GM23248 (cell line): ENCODE measurements around the gene TUBGCP6. TPM values are rescaled to one million over a fixed set of nuclear protein-coding genes. Genes with fewer than 3 reads are reported as not detected.

Experiments used
- DNase-seq: peaks from one replicate; pipeline ENCODE4 v3.0.0-alpha.2; 2015
- H2AFZ ChIP-seq: fragments of 200-600 bp; sonication (generic); 2 replicates; pipeline ENCODE4 v1.6.1; 2016; ENCODE audit warnings: antibody characterized with exemption
- H3F3A ChIP-seq: fragments of 200-600 bp; sonication (generic); 2 replicates; pipeline ENCODE4 v1.6.1; 2016; ENCODE audit warnings: mild to moderate bottlenecking, antibody characterized with exemption, mixed run types; ENCODE audit not compliant: insufficient read depth
- H3K27ac ChIP-seq: fragments of 200-600 bp; sonication (generic); 2 replicates; pipeline ENCODE4 v1.5.1; 2016; ENCODE audit warnings: mild to moderate bottlenecking
- H3K27me3 ChIP-seq: fragments of 200-600 bp; sonication (generic); replicated peaks from 2 replicates; pipeline ENCODE4 v1.6.1; 2016; ENCODE audit warnings: mild to moderate bottlenecking; ENCODE audit not compliant: insufficient read depth
- H3K36me3 ChIP-seq: fragments of 200-600 bp; sonication (generic); 2 replicates; pipeline ENCODE4 v1.6.1; 2016; ENCODE audit warnings: low read depth, mild to moderate bottlenecking
- H3K4me1 ChIP-seq: fragments of 200-600 bp; sonication (generic); 2 replicates; pipeline ENCODE4 v1.6.1; 2016; ENCODE audit warnings: mild to moderate bottlenecking; ENCODE audit not compliant: insufficient read depth
- H3K4me2 ChIP-seq: fragments of 200-600 bp; sonication (generic); one replicate; pipeline ENCODE4 v1.6.1; 2016; ENCODE audit warnings: mild to moderate bottlenecking; ENCODE audit not compliant: unreplicated experiment
- H3K4me3 ChIP-seq: fragments of 200-600 bp; sonication (generic); 2 replicates; pipeline ENCODE4 v1.5.1; 2016; ENCODE audit warnings: mild to moderate bottlenecking
- H3K79me2 ChIP-seq: fragments of 200-600 bp; sonication (generic); 2 replicates; pipeline ENCODE4 v1.6.1; 2016; ENCODE audit warnings: mild to moderate bottlenecking; ENCODE audit not compliant: insufficient read depth
- H3K9ac ChIP-seq: fragments of 200-600 bp; sonication (generic); 2 replicates; pipeline ENCODE4 v1.6.1; 2016; ENCODE audit warnings: mild to moderate bottlenecking
- H3K9me2 ChIP-seq: fragments of 200-600 bp; sonication (generic); 2 replicates; pipeline ENCODE4 v1.6.1; 2016; ENCODE audit warnings: mixed run types, mild to moderate bottlenecking, moderate library complexity; ENCODE audit not compliant: insufficient read depth
- H3K9me3 ChIP-seq: fragments of 200-600 bp; sonication (generic); one replicate; pipeline ENCODE4 v1.6.1; 2017; ENCODE audit warnings: low read depth
- H4K20me1 ChIP-seq: fragments of 200-600 bp; sonication (generic); 2 replicates; pipeline ENCODE4 v1.6.0; 2016; ENCODE audit not compliant: insufficient read depth
- EZH2 ChIP-seq: fragments of 200-600 bp; sonication (generic); IDR thresholded peaks from 2 replicates; pipeline ENCODE4 v1.6.1; 2018; ENCODE audit warnings: antibody characterized with exemption, mild to moderate bottlenecking; ENCODE audit not compliant: insufficient read depth, poor library complexity, severe bottlenecking
- EZH2phosphoT487 ChIP-seq: fragments of 200-600 bp; sonication (generic); IDR thresholded peaks from 2 replicates; pipeline ENCODE4 v1.6.1; 2018; ENCODE audit warnings: antibody characterized with exemption, moderate library complexity, mild to moderate bottlenecking, low read depth; ENCODE audit not compliant: insufficient read depth
- WGBS, 2 experiments: methylation state at CpG; one replicate each; pipeline ENCODE4 v1.1.6; 2015 to 2017; ENCODE audit warnings: low lambda C conversion rate in 2 of 2, low coverage in 1 of 2; ENCODE audit errors: missing lambda C conversion rate in 2 of 2; 5-methylcytosine and 5-hydroxymethylcytosine counted together
- in situ Hi-C: fragments of 300-500 bp; cut with MboI; formaldehyde crosslinking; loops from 2 replicates; pipeline ENCODE4 v1.15.0; 2020
- polyA plus RNA-seq: library from polyadenylated mRNA; unstranded; fragments of >200 nt; fragmentation: Nextera tagmentation; extraction: Ambion mirVana; gene quantifications from 2 replicates; pipeline ENCODE4 v1.2.1, GENCODE V29; 2016
- total RNA-seq: library from RNA; depleted of rRNA; stranded (reverse); fragments of >200 nt; shearing (Covaris generic); gene quantifications from 2 replicates; pipeline ENCODE4 v1.2.3, GENCODE V29; 2014

Gene TUBGCP6
- total and polyA plus RNA-seq, 2 experiments from 2014 or later = 16.6 to 32.0 TPM

DNA sequence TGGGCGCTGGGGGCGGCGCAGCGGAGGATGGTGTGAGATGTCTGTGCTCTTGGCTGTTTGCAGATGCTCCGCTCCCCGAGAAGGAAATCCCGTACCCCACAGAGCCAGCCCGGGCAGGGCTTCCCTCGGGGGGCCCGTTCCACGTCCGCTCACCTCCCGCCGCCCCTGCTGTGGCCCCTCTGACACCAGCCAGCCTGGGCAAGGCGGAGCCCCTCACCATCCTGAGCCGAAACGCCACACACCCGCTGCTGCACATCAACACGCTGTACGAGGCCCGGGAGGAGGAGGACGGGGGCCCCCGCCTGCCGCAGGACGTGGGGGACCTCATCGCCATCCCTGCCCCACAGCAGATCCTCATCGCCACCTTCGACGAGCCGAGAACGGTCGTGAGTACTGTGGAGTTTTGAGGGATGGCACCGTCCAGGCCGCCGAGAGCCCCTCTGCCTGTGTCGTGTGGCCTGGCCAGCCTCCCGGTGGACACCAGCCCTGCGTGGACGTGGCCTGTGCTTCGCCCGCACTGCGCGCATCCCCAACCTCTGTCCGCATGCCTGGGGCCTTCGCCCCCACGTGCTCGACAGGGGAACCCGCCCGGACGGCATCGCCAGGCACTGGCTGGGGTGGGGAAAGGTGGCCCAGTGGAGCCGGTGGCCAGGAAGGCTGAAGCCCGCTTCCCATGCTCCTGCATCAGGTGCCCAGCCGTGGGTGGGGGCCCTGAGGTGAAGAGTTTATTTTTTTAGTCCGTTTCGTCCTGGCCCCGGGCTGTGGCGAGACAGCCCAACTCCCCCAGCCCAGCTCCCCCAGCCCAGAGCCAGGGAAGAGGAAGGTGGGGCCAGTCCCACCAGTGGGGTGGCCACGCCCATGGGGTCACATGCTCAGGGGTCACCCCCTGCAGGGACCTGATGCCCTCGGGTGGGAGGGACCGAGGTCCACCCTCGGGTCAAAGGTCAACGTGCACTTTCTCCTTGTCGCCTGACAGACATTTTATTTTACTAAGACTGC is 65.7 kb downstream of the TUBGCP6 start:
- H3K27ac ChIP-seq = no peak overlapping the region
- no peaks in the 10 kb centered on the region for H3K4me1 ChIP-seq
- in situ Hi-C loops = no loop called here
- WGBS, 2 experiments = 46 to 51% methylated on average over 51 to 62 of the region's 64 CpGs
- no peaks in the 10 kb centered on the region for H3K9me3 ChIP-seq
- no peaks in the 10 kb centered on the region for H4K20me1 ChIP-seq
- no peak for TF ChIP-seq EZH2
- no peak for TF ChIP-seq EZH2phosphoT487
- H3K4me2 ChIP-seq = no peak overlapping the region
- no peaks in the 10 kb centered on the region for H3K79me2 ChIP-seq
- no peaks in the 10 kb centered on the region for H3F3A ChIP-seq
- no peak overlapping the region for H2AFZ ChIP-seq
- H3K36me3 ChIP-seq = no peaks in the 10 kb centered on the region
- H3K9ac ChIP-seq = no peak overlapping the region
- H3K4me3 ChIP-seq = no peak overlapping the region
- no peaks in the 10 kb centered on the region for H3K9me2 ChIP-seq
- no peak for DNase-seq
- 0 out of 2 replicates have a peak, but pooled peaks cover 3% of the 10 kb centered on the region for H3K27me3 ChIP-seq

- 6% methylated on average over 15 to 16 of the region's 22 CpGs for WGBS, 2 experiments
- in situ Hi-C loops = no loop called here
- TF ChIP-seq EZH2 (no peak), EZH2phosphoT487 (no peak)
Observed at GRCh38 chr22:50178471-50178864, 66.4 kb downstream of the TUBGCP6 start.

DNA sequence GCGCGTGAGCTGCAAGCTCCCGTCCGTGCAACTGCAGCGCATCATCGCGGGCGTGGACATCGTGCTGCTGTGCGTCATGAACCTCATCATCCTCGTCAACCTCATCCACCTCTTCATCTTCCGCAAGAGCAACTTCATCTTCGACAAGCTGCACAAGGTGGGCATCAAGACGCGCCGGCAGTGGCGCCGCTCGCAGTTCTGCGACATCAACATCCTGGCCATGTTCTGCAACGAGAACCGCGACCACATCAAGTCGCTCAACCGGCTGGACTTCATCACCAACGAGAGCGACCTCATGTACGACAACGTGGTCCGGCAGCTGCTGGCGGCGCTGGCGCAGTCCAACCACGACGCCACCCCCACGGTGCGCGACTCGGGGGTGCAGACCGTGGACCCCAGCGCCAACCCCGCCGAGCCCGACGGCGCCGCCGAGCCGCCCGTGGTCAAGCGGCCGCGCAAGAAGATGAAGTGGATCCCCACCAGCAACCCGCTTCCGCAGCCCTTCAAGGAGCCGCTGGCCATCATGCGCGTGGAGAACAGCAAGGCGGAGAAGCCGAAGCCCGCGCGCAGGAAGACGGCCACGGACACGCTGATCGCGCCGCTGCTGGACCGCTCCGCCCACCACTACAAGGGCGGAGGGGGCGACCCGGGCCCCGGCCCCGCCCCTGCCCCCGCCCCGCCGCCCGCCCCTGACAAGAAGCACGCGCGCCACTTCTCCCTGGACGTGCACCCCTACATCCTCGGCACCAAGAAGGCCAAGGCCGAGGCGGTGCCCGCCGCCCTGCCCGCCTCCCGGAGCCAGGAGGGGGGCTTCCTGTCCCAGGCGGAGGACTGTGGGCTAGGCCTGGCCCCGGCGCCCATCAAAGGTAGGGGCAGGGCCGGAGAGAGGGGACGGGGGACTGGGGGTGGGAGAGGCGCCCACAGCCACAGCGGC is 67.0 kb downstream of the TUBGCP6 start:
- Histone ChIP-seq H3K9me2 (no peaks in the 10 kb centered on the region), H3K4me3 (no peak overlapping the region), H3K4me2 (no peak overlapping the region), H3K9me3 (no peaks in the 10 kb centered on the region), H4K20me1 (no peaks in the 10 kb centered on the region), H2AFZ (no peak overlapping the region), H3F3A (no peaks in the 10 kb centered on the region), H3K36me3 (no peaks in the 10 kb centered on the region), H3K9ac (no peak overlapping the region), H3K27me3 (0 out of 2 replicates have a peak, but pooled peaks cover 3% of the 10 kb centered on the region), H3K79me2 (no peaks in the 10 kb centered on the region), H3K4me1 (no peaks in the 10 kb centered on the region), H3K27ac (no peak overlapping the region)
- TF ChIP-seq EZH2phosphoT487 (no peak), EZH2 (no peak)
- 56 to 68% methylated on average over 44 to 87 of the region's 98 CpGs for WGBS, 2 experiments
- DNase-seq = no peak
- in situ Hi-C loops = no loop called here

More at GRCh38 chr22:50178471-50178864, 66.4 kb downstream of the TUBGCP6 start:
- H3K4me2 ChIP-seq = no peak overlapping the region
- no peaks in the 10 kb centered on the region for H3F3A ChIP-seq
- H4K20me1 ChIP-seq = no peaks in the 10 kb centered on the region
- 0 out of 2 replicates have a peak, but pooled peaks cover 3% of the 10 kb centered on the region for H3K27me3 ChIP-seq
- H3K4me1 ChIP-seq = no peaks in the 10 kb centered on the region
- no peak overlapping the region for H3K27ac ChIP-seq
- no peak overlapping the region for H3K9ac ChIP-seq
- H3K36me3 ChIP-seq = no peaks in the 10 kb centered on the region
- no peaks in the 10 kb centered on the region for H3K9me3 ChIP-seq
- peak; percentile 38 for DNase-seq
- H3K4me3 ChIP-seq = no peak overlapping the region
- H3K79me2 ChIP-seq = no peaks in the 10 kb centered on the region
- no peaks in the 10 kb centered on the region for H3K9me2 ChIP-seq
- no peak overlapping the region for H2AFZ ChIP-seq
